ENCODE measurements around the gene KCNK13.
"Not testable (repeated sequence)": the region's sequence is repeated elsewhere in the genome, so short reads cannot be mapped to it uniquely, and the experiment has no call there.

Gene KCNK13

DNA sequence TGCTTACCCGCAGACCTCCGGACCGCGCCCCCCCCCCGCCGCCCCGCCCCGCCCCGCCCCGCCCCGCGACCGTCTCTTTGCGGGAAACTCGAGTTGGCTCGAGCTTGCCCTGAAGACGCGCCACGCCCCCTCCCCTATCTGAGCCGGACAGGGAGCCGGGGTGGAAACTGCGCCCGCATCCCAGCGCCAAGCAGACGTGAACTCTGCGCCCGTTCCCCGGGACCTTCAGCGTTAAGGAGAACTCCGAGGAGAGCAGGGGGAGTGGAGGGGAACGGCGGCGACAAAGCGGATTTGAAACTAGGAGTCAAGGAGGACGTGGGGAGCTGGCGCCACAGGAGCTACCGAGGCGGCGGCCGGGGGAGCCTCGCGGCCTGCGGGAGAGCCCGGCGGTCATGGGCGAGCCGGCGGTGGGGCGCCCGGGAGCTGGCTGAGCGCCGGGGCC, at the start of gene KCNK13:
TSS of gene KCNK13 (plus strand) at position 310 of the 442 bp plus-strand sequence. CDS start 212 bp downstream, outside the sequence.
- H3K4me3 ChIP-seq (replicated peaks in 1 of 2; ENCODE audit: low read depth in 2 of 2, low read length in 2 of 2) = peak within 1 kb of the TSS; percentile 34 to 49
- TF ChIP-seq, protein P1, sequence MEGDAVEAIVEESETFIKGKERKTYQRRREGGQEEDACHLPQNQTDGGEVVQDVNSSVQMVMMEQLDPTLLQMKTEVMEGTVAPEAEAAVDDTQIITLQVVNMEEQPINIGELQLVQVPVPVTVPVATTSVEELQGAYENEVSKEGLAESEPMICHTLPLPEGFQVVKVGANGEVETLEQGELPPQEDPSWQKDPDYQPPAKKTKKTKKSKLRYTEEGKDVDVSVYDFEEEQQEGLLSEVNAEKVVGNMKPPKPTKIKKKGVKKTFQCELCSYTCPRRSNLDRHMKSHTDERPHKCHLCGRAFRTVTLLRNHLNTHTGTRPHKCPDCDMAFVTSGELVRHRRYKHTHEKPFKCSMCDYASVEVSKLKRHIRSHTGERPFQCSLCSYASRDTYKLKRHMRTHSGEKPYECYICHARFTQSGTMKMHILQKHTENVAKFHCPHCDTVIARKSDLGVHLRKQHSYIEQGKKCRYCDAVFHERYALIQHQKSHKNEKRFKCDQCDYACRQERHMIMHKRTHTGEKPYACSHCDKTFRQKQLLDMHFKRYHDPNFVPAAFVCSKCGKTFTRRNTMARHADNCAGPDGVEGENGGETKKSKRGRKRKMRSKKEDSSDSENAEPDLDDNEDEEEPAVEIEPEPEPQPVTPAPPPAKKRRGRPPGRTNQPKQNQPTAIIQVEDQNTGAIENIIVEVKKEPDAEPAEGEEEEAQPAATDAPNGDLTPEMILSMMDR (IDR thresholded peaks at IDR 0.05; ENCODE audit: low read depth, low read length) = no peak
- DNase-seq (ENCODE audit: low read depth in 2 of 2) = no peak

DNA sequence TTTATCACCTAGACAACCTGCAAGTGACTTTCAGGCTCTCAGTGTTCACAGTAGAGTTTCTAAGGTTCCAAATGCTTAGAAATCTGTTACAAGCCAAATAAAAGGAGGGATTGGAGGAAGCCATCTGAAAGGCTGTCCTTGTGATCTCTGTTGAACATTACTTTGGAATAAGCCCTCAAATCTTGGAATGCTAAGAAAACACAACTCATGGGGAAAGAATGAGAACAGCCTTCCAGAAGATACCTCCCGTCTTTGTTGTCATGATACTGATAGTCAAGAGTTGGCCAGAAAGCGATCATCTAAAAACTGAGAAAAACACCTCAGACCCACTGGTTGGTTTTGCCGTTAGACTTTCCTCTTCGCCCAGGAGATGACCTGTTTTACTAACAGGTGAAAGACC, 44.4 kb upstream of the KCNK13 start:
- TF ChIP-seq, protein P1 (IDR thresholded peaks at IDR 0.05; ENCODE audit: low read depth, low read length) = no peak
- DNase-seq (ENCODE audit: low read depth in 2 of 2) = no peak
- H3K4me3 ChIP-seq (replicated peaks in 1 of 2; ENCODE audit: low read depth in 2 of 2, low read length in 2 of 2) = no peak overlapping the region

DNA sequence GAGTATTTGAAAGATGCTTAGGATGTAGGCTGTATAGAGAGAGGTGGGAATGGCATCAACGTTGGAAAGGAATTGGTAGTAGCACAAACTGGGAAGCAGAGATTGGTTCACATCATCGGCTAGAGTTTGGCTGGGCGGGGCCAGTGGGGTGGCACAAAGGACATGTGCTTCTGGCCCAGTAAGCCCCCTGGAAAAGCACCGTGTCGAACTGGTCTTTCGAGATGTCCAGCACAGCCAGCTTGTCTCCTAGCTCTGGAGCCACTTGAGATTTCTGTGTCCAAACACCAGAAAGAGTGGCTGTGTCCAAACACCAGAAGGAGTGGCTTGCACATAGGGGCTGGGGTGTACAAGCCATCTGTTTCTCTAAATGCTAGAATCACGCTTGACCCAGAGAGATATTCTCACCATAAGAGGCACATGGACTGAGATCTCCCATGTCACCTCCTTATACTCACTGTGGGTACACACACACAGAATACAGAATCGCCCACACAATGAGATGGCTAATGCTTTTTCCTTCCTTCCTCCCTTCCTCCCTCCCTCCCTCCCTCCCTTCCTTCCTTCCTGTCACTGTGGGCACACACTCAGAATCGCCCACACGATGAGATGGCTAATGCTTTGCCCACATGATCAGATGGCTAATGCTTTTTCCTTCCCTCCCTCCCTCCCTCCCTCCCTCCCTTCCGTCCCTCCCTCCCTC, 41.8 kb upstream of the KCNK13 start:
- H3K4me3 ChIP-seq (replicated peaks in 1 of 2; ENCODE audit: low read depth in 2 of 2, low read length in 2 of 2) = no peak overlapping the region
- TF ChIP-seq, protein P1 (IDR thresholded peaks at IDR 0.05; ENCODE audit: low read depth, low read length) = no peak
- no peak for DNase-seq (ENCODE audit: low read depth in 2 of 2)

DNA sequence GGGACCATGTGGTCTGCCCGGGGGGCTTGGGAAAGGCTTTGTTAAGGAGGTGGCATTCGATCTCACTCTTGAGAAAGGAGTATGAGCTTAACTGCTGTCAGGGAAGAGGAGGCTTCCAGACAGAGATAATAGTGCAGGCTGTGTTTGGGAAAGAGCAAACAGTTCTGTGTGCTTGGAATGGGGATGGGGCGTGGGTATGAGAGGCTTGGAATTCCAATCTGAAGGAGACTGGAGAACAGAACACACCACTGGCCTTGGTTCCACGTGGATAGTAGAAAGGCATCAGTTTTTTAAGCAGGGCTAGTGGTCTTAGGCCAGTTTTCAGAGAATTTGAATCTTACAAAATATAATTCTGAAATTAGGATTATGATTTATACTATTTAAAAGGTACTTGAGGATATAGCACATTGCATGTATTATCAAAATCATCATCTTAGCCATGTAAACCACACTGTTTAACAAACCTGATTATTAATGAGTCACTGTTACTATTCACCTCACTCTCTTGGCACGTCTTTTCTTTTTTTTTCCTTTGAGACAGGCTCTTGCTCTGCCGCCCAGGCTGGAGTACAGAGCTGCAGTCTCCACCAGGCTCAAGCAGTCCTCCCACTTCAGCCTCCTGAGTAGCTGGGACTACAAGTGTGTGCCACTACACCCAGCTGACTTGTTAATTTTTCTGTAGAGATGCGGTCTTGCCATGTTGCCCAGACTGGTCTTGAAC, 38.5 kb upstream of the KCNK13 start:
- peak; percentile 26 to 35 for DNase-seq (ENCODE audit: low read depth in 2 of 2)
- TF ChIP-seq, protein P1 (IDR thresholded peaks at IDR 0.05; ENCODE audit: low read depth, low read length) = no peak
- no peak overlapping the region for H3K4me3 ChIP-seq (replicated peaks in 1 of 2; ENCODE audit: low read depth in 2 of 2, low read length in 2 of 2)

DNA sequence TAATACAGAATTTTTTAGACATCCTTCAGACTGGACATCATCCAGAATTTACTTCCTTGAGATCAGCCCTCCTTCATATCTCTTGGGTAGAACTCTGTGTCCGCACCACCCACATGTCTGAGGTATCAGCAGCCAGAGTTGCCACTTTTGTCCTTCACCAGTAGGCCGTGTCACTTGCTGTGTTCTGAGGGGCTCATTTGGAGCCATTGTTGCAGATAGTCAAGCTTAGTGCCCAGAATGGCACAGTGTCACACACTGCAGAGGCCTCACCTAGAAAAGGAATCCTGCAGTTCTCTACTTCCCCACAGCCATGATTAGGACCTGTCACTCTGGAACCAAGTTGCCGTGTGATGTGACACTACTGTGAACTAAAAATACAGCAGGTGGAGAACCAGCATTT, 36.9 kb upstream of the KCNK13 start:
- H3K4me3 ChIP-seq (replicated peaks in 1 of 2; ENCODE audit: low read depth in 2 of 2, low read length in 2 of 2) = no peak overlapping the region
- TF ChIP-seq, protein P1 (IDR thresholded peaks at IDR 0.05; ENCODE audit: low read depth, low read length) = no peak
- peak in 1 of 2 donors; percentile 3 for DNase-seq (ENCODE audit: low read depth in 2 of 2)

DNA sequence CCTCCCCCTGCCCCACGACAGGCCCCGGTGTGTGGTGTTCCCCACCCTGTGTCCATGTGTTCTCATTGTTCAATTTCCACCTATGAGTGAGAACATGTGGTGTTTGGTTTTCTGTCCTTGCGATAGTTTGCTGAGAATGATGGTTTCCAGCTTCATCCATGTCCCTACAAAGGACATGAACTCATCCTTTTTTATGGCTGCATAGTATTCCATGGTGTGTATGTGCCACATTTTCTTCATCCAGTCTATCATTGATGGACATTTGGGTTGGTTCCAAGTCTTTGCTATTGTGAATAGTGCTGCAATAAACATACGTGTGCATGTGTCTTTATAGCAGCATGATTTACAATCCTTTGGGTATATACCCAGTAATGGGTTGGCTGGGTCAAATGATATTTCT, 35.2 kb upstream of the KCNK13 start:
- DNase-seq (ENCODE audit: low read depth in 2 of 2); H3K4me3 ChIP-seq (replicated peaks in 1 of 2; ENCODE audit: low read depth in 2 of 2, low read length in 2 of 2): not testable (repeated sequence)

DNA sequence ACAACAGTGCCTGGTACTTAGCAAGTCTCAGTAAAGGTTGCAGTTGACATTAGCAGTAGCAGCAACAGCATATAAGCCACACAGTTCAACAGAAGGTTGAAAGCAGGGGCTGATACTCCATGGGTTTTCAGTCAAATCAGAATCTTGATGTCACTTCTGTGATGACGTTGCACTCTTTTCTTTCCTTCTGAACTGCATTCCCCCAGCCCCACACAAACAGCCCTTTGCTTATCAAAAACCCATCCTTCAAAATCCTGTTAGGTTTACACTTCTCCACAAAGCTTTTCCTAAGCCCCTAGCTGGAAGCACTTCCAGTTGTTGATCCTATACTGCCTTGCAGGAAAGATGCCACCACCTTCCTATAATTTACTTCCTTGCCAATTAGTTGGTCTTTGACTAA, 34.0 kb upstream of the KCNK13 start:
- no peak for DNase-seq (ENCODE audit: low read depth in 2 of 2)
- H3K4me3 ChIP-seq (replicated peaks in 1 of 2; ENCODE audit: low read depth in 2 of 2, low read length in 2 of 2) = no peak overlapping the region
- TF ChIP-seq, protein P1 (IDR thresholded peaks at IDR 0.05; ENCODE audit: low read depth, low read length) = no peak
